Gastrocnemius medialis (tissue), 4 donors: ENCODE data around the gene EXOSC5. TPM values are rescaled to one million over a fixed set of nuclear protein-coding genes. Genes with fewer than 3 reads are reported as not detected.

Experiments
- ATAC-seq, 2 donors: fragments of 150-250 bp; one replicate each; pipeline ENCODE4 v1.9.1; 2016
- DNase-seq, 2 donors: peaks; one replicate each; pipeline ENCODE4 v3.0.0-alpha.2; 2019
- H3K27ac ChIP-seq, 4 donors: fragments of 200-600 bp; sonication (generic); 1 replicate in 1 of 4; 2 replicates in 3 of 4; pipeline ENCODE4 v1.5.1; 2016 to 2018; ENCODE audit warnings: mild to moderate bottlenecking in 2 of 4, moderate library complexity in 1 of 4
- H3K27me3 ChIP-seq, 3 donors: fragments of 200-600 bp; sonication (generic) in 2 of 3; 1 replicate in 1 of 3; 2 replicates in 2 of 3; pipeline versions ENCODE4 v1.5.1 to v1.6.0; 2016 to 2019; ENCODE audit warnings: mild to moderate bottlenecking in 1 of 3, moderate library complexity in 1 of 3
- H3K36me3 ChIP-seq, 2 donors: fragments of 200-600 bp; sonication (generic) in 1 of 2; one replicate each; pipeline ENCODE4 v1.5.1; 2017 to 2018
- H3K4me1 ChIP-seq, 2 donors: fragments of 200-600 bp; sonication (generic) in 1 of 2; one replicate each; pipeline ENCODE4 v1.5.1; 2016 to 2017; ENCODE audit warnings: mild to moderate bottlenecking in 2 of 2
- H3K4me3 ChIP-seq, 4 donors: fragments of 200-600 bp; sonication (generic) in 3 of 4; 1 replicate in 1 of 4; 2 replicates in 3 of 4; pipeline ENCODE4 v1.5.1; 2016 to 2019; ENCODE audit warnings: mild to moderate bottlenecking in 2 of 4
- H3K9me3 ChIP-seq, 3 donors: fragments of 200-600 bp; sonication (generic) in 2 of 3; 1 replicate in 1 of 3; 2 replicates in 2 of 3; pipeline ENCODE4 v1.5.1; 2016 to 2019
- POLR2A ChIP-seq, 2 donors: fragments of 450-650 bp; IDR thresholded peaks; one replicate each; pipeline ENCODE4 v1.6.1; 2017; ENCODE audit warnings: antibody characterized with exemption in 2 of 2, mild to moderate bottlenecking in 2 of 2, moderate library complexity in 2 of 2
- in situ Hi-C, 4 donors: fragments of 200-750 bp; cut with MboI; loops; one replicate each; pipeline versions ENCODE4 v1.15.0 to v1.8.0; 2017; ENCODE audit warnings: low sequenced_read_pairs in 4 of 4
- intact Hi-C: fragments of 100-400 bp; cut with DNase I; formaldehyde crosslinking; loops from one replicate; pipeline ENCODE4 v1.15.1; 2023; ENCODE audit warnings: low total_unique reads
- total RNA-seq, 4 donors: library from RNA; depleted of rRNA; stranded (reverse); fragments of >200 nt; gene quantifications; one replicate each; pipeline versions ENCODE4 v1.1.0 to v1.2.3, GENCODE V29; 2016
- TF ChIP-seq, protein P1 (sequence below), 5 experiments: fragments of 450-650 bp in 3 of 5; fragments of 200-600 bp in 2 of 5; sonication (generic) in 2 of 5; IDR thresholded peaks in 4 of 5; conservative IDR thresholded peaks in 1 of 5; 1 replicate in 4 of 5; 2 replicates in 1 of 5; pipeline ENCODE4 v1.5.1; 2016 to 2019; ENCODE audit warnings: antibody characterized with exemption in 5 of 5, mild to moderate bottlenecking in 3 of 5, moderate library complexity in 3 of 5

The EXOSC5 gene
- total RNA-seq, 4 donors from 2014 or later: 29.1 to 61.9 (median 40.9) TPM

DNA sequence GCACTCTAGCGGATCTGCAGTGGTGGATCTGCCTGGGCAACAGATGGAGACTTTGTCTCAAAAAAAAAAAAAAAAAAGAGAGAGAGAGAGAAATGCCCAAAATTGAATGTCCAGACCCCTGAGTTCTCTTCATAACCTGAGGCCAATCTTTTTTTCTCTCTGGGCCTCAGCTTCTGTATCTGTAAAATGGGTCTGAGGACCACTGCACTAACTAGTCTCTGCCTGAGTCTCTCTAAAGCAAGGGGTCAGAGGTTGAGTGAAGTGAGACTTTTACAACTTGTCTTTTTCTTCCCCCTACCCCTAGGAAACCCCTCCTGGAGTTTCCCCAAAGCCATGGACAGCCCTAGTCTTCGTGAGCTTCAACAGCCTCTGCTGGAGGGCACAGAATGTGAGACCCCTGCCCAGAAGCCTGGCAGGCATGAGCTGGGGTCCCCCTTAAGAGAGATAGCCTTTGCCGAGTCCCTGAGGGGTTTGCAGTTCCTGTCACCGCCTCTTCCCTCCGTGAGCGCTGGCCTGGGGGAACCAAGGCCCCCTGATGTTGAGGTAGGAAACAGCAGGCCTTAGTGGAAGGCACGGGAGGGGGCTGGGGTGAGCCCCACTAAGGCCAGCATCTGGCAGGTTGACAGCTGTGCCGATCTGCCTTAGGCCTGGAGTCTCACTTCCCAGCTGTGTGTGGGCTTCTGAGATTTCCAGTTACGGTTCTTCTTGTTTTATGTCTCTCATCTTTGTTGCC is 19.0 kb downstream of the EXOSC5 start:
- no peak for ATAC-seq
- no peak for DNase-seq
- Histone ChIP-seq H3K4me3 (no peak overlapping the region), H3K27ac (no peak overlapping the region), H3K36me3 (peaks cover 0 to 5% of the 10 kb centered on the region in 2 donors), H3K27me3 (peaks cover 0 to 15% (median 5%) of the 10 kb centered on the region in 3 donors), H3K4me1 (peaks cover 9 to 18% of the 10 kb centered on the region in 2 donors), H3K9me3 (no peaks in the 10 kb centered on the region)
- in situ Hi-C loops: no loop called here
- intact Hi-C loops: no loop called here
- TF ChIP-seq, protein P1, sequence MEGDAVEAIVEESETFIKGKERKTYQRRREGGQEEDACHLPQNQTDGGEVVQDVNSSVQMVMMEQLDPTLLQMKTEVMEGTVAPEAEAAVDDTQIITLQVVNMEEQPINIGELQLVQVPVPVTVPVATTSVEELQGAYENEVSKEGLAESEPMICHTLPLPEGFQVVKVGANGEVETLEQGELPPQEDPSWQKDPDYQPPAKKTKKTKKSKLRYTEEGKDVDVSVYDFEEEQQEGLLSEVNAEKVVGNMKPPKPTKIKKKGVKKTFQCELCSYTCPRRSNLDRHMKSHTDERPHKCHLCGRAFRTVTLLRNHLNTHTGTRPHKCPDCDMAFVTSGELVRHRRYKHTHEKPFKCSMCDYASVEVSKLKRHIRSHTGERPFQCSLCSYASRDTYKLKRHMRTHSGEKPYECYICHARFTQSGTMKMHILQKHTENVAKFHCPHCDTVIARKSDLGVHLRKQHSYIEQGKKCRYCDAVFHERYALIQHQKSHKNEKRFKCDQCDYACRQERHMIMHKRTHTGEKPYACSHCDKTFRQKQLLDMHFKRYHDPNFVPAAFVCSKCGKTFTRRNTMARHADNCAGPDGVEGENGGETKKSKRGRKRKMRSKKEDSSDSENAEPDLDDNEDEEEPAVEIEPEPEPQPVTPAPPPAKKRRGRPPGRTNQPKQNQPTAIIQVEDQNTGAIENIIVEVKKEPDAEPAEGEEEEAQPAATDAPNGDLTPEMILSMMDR (IDR thresholded peaks at IDR 0.05 in 4 of 5, conservative IDR thresholded peaks at IDR 0.05 in 1 of 5): no peak
- TF ChIP-seq POLR2A (IDR thresholded peaks at IDR 0.05): no peak

DNA sequence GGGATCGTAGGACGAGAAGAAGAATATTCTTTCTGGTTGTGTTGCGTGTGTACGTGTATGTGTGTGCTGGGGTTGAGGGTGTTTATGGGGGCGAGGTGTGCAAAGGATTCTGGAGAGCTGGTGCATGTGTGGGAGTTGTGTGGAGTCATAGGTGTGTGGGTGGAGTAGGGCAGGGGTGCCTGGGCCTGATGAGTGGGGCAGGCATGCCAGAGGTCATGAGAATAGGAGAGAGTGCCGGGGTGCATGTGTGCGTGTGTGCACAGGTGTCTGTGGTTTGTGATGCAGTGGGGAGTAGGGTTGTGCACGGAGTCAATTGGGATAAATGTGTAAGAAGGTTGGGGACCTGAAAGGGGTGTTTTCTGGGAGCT is 20.2 kb downstream of the EXOSC5 start:
- Histone ChIP-seq H3K27ac (peak overlapping the region in 3 of 4 donors; percentile 58 to 76 (median 73)), H3K4me1 (peaks cover 9 to 18% of the 10 kb centered on the region in 2 donors), H3K4me3 (peak overlapping the region; percentile 57 to 68 (median 62)), H3K27me3 (peaks cover 0 to 15% (median 5%) of the 10 kb centered on the region in 3 donors), H3K9me3 (no peaks in the 10 kb centered on the region), H3K36me3 (no peaks in the 10 kb centered on the region)
- in situ Hi-C loops (no loop called here), intact Hi-C loops (no loop called here)
- ATAC-seq (no peak), DNase-seq (no peak)
- TF ChIP-seq, protein P1 (IDR thresholded peaks at IDR 0.05 in 4 of 5, conservative IDR thresholded peaks at IDR 0.05 in 1 of 5): no peak
- TF ChIP-seq POLR2A (IDR thresholded peaks at IDR 0.05): no peak

DNA sequence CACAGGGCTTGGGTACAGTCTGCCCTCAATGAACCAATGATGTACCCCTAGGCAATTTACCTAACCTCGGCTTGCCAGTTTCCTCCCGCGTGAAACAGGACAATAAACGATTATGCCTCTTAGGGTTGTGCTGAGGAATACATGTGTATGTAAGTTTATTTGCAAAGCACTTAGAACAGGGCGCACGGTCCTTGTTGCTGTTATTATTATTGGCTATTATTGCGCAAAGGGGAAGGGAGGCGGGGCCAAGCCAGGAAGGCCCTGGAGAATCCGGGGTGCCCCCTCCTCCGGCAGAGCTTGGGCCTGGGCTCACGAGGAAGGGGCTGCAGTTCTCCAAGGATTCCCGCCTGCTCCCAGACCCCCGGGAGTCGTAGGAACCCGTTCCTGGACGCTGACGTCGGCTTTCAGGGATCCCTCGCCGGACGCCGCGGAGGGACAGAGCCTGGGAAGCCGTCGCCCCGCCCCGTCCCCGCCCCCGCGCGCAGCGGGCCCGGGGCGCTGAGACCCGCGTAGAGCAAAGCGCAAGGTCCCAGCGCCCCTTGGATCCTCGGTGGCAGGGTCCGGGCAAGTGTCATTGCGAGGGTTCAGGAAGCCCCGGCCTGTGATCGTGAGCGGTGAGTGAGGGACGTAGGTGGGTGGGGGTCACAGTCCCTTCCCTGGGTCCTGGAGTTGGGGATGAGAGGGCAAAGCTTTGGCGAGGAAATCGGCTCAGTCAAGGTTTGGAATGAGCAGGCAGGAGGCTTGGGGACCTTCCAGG is 20.7 kb downstream of the EXOSC5 start, which contains the start of gene TMEM91:
TMEM91 (plus strand) TSS at position 293 of the 757 bp plus-strand sequence. CDS start 1,777 bp downstream, outside the sequence.
- peak within 1 kb of the TSS; percentile 57 to 68 (median 62) for H3K4me3 ChIP-seq
- intact Hi-C loops: no loop called here
- TF ChIP-seq, protein P1 (IDR thresholded peaks at IDR 0.05 in 4 of 5, conservative IDR thresholded peaks at IDR 0.05 in 1 of 5): no peak
- TF ChIP-seq POLR2A (IDR thresholded peaks at IDR 0.05): no peak
- DNase-seq (no peak), ATAC-seq (no peak)
- H3K4me1 ChIP-seq: peaks cover 9 to 18% of the 10 kb centered on the region in 2 donors
- H3K27me3 ChIP-seq: peaks cover 0 to 15% (median 5%) of the 10 kb centered on the region in 3 donors
- in situ Hi-C loops: no loop called here
- H3K27ac ChIP-seq: peak within 1 kb of the TSS; percentile 58 to 76 (median 70)
- no peaks in the 10 kb centered on the region for H3K9me3 ChIP-seq
- H3K36me3 ChIP-seq: no peaks in the 10 kb centered on the region

DNA sequence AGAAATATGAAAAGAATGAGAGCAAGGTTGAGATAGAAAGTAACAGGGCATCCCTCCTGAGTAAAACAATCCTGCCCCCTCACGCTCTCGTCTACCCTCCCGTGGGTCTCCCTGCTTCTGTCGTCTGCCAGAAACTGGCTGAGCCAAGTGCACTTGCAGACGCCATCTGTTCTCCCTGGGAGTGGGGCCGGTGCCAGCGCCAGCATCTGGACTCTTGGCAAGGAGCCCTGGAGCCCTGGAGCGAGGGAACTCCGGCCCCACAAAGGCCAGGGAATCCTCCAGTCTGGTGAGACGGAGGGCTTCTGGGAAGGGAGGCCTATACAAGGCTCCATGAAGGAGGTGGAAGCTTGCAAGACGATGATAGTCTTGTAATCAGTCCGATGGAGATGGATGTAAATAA is 23.2 kb downstream of the EXOSC5 start:
- intact Hi-C loops: no loop called here
- H3K27ac ChIP-seq: no peak overlapping the region
- H3K9me3 ChIP-seq: no peaks in the 10 kb centered on the region
- H3K36me3 ChIP-seq: no peaks in the 10 kb centered on the region
- DNase-seq: peak in 1 of 2 donors; percentile 60
- H3K4me1 ChIP-seq: peaks cover 6 to 18% of the 10 kb centered on the region in 2 donors
- TF ChIP-seq POLR2A (IDR thresholded peaks at IDR 0.05): no peak
- TF ChIP-seq, protein P1 (IDR thresholded peaks at IDR 0.05 in 4 of 5, conservative IDR thresholded peaks at IDR 0.05 in 1 of 5): no peak
- peaks cover 0 to 15% (median 5%) of the 10 kb centered on the region in 3 donors for H3K27me3 ChIP-seq
- no peak overlapping the region for H3K4me3 ChIP-seq
- ATAC-seq: peak in 1 of 2 donors; percentile 49
- in situ Hi-C loops: no loop called here
